ENCODE measurements around the gene RAC2. TPM values are rescaled to one million over a fixed set of nuclear protein-coding genes. Genes with fewer than 3 reads are reported as not detected.

RAC2 gene
- polyA plus RNA-seq, 6 donors from 2014 or later = 671 to 842 (median 780) TPM

DNA sequence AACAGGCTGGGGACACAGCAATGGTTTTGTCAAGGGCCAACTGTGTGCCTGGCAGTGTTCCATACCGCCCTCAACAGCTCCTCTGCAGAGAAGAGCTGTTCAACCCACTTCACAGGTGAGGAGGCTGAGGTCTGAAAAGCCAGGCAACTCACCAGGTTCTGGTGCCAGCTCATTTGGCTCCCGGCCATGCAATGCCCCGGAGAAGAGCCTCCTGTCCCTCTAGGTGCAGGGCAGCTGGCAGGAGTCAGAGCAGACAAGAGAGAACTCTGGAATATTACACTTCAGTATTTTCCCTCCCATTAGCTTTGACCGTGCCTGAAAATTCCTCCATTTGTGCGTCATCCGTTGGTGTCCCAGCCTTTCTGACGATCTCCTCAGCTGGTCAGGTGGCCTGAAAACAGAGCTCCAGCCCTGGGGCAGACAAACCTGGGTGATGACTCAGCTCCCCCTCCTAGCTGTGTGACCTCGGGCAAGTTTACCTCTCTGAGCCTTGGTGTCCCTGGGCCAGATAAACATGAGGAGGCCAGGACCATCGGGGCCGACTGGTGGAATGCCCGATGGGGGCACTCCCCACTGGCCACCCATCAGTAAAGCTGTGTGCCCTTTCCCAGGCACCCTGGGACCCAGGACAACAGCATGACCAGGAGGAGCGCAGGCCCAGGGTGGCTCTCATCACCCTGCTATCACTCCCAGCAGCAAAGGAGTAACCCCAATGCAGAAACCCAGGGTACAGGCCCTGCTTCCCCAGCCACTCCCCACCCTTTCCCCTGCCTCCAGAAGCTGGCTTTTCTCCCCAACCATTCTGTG, 46.4 kb downstream of the RAC2 start:
- Mint-ChIP-seq H3K36me3 (no peaks in the 10 kb centered on the region), H3K4me1 (peaks cover 13 to 33% (median 25%) of the 10 kb centered on the region in 3 donors), H3K4me3 (peak overlapping the region; percentile 82 to 93 (median 89)), H3K27ac (peak overlapping the region; percentile 43 to 94 (median 89)), H3K9me3 (no peaks in the 10 kb centered on the region), H3K27me3 (no peaks in the 10 kb centered on the region)
- no peak for ATAC-seq (ENCODE audit: low read depth in 2 of 2)
- no peak for DNase-seq

- ATAC-seq (ENCODE audit: low read depth in 2 of 2) = no peak
- Mint-ChIP-seq H3K27ac (peak overlapping the region in 4 of 6 donors; percentile 38 to 83 (median 67)), H3K36me3 (no peaks in the 10 kb centered on the region), H3K9me3 (no peaks in the 10 kb centered on the region), H3K4me3 (peak overlapping the region in 2 of 8 donors; percentile 30 to 89), H3K4me1 (peaks cover 13 to 33% (median 25%) of the 10 kb centered on the region in 3 donors), H3K27me3 (no peaks in the 10 kb centered on the region)
- no peak for DNase-seq
These were observed 47.3 kb downstream of the RAC2 start for GRCh38 chr22:37196539-37197450.

DNA sequence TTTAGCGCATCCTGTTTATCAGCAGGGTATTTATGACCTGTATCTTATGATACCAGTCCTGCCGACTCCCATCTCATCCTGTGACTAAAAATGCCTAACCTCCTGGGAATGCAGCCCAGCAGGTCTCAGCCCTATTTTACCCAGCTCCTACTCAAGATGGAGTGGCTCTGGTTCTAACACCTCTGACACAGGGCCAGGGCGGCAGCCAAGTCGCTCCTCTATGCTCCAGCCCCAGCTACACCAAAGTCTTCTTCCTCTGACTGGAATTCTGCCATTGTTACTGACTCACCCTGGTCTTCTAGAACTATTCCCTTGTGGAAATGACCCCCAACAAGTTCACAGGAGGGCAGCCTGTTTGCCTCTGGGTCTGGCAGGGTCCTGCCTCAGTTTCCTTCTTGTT, 48.1 kb downstream of the RAC2 start:
- no peaks in the 10 kb centered on the region for H3K27me3 Mint-ChIP-seq
- H3K36me3 Mint-ChIP-seq = no peaks in the 10 kb centered on the region
- ATAC-seq (ENCODE audit: low read depth in 2 of 2) (no peak), DNase-seq (no peak)
- H3K27ac Mint-ChIP-seq = peak overlapping the region in 2 of 6 donors; percentile 60 to 83
- H3K4me3 Mint-ChIP-seq = peak overlapping the region in 2 of 8 donors; percentile 24 to 59
- H3K4me1 Mint-ChIP-seq = peaks cover 11 to 24% (median 24%) of the 10 kb centered on the region in 3 donors
- H3K9me3 Mint-ChIP-seq = no peaks in the 10 kb centered on the region

DNA sequence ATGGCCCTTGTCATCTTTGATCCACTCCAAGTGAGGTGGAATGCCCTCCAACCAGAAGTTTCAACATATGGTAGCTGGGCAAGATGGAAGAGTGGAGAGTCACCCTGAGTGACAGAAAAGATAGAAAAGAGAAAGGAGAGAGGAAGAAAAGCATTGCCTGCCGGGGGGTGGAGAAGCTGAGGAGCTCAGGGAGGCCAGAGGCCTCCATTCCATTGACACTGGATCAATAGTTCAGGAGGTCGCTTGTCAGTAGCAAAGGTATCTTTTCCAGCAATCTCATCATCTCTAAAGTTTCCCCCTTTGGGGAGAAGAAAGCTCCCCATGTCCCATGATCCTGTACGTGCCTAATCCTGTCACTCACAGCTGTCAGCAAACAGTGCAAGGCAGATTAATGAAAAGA, 49.3 kb downstream of the RAC2 start:
- Mint-ChIP-seq H3K4me1 (peaks cover 7 to 15% (median 14%) of the 10 kb centered on the region in 3 donors), H3K4me3 (peak overlapping the region in 2 of 8 donors; percentile 27 to 38), H3K27ac (peak overlapping the region in 3 of 6 donors; percentile 22 to 94 (median 71)), H3K27me3 (no peaks in the 10 kb centered on the region), H3K9me3 (no peaks in the 10 kb centered on the region), H3K36me3 (no peaks in the 10 kb centered on the region)
- DNase-seq (no peak), ATAC-seq (ENCODE audit: low read depth in 2 of 2) (no peak)

GRCh38 chr22:37193629-37194191, 50.4 kb downstream of the RAC2 start:
- peaks cover 0 to 5% of the 10 kb centered on the region in 2 donors for H3K36me3 Mint-ChIP-seq
- ATAC-seq (ENCODE audit: low read depth in 2 of 2) (no peak), DNase-seq (no peak)
- peak overlapping the region in 1 of 8 donors; percentile 38 for H3K4me3 Mint-ChIP-seq
- H3K4me1 Mint-ChIP-seq = peaks cover 4 to 10% (median 5%) of the 10 kb centered on the region in 3 donors
- no peaks in the 10 kb centered on the region for H3K27me3 Mint-ChIP-seq
- H3K9me3 Mint-ChIP-seq = no peaks in the 10 kb centered on the region
- H3K27ac Mint-ChIP-seq = no peak overlapping the region

GRCh38 chr22:37192741-37193140, 51.3 kb downstream of the RAC2 start:
- H3K4me3 Mint-ChIP-seq = no peak overlapping the region
- no peak overlapping the region for H3K27ac Mint-ChIP-seq
- peaks cover 0 to 5% of the 10 kb centered on the region in 2 donors for H3K36me3 Mint-ChIP-seq
- peaks cover 0 to 3% (median 0%) of the 10 kb centered on the region in 3 donors for H3K4me1 Mint-ChIP-seq
- no peaks in the 10 kb centered on the region for H3K27me3 Mint-ChIP-seq
- ATAC-seq (ENCODE audit: low read depth in 2 of 2) (no peak), DNase-seq (no peak)
- H3K9me3 Mint-ChIP-seq = no peaks in the 10 kb centered on the region

DNA sequence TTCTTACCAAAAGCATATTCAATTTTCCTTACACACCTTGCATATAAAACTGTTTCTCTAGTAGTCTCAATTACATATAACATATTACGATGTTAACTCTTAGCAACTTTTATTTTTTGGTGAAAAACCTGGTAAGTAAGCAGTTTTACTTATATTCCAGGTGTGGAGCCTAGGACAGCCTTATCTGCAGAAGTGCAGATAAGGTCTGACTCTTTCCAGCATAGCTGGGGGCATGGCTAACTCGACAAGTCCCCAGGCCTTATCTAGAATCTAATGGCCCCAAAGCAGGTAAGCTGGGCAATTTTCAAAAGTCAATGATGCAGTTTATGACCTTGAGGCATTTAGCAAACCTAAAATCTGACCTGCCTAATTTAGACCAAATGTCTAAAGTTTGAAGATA, 51.9 kb downstream of the RAC2 start:
- H3K27me3 Mint-ChIP-seq = no peaks in the 10 kb centered on the region

GRCh38 chr22:37190262-37190780, 53.7 kb downstream of the RAC2 start:
- Mint-ChIP-seq H3K9me3 (no peaks in the 10 kb centered on the region), H3K27ac (no peak overlapping the region), H3K4me3 (no peak overlapping the region), H3K27me3 (no peaks in the 10 kb centered on the region), H3K36me3 (peaks cover 0 to 5% of the 10 kb centered on the region in 2 donors), H3K4me1 (peaks cover 9 to 11% (median 11%) of the 10 kb centered on the region in 3 donors)
- ATAC-seq (ENCODE audit: low read depth in 2 of 2) = no peak
- no peak for DNase-seq

More for the DNA sequence above, 51.9 kb downstream of the RAC2 start:
- Mint-ChIP-seq H3K4me3 (no peak overlapping the region), H3K9me3 (no peaks in the 10 kb centered on the region), H3K4me1 (no peaks in the 10 kb centered on the region), H3K36me3 (peaks cover 0 to 5% of the 10 kb centered on the region in 2 donors), H3K27ac (no peak overlapping the region)
- ATAC-seq (ENCODE audit: low read depth in 2 of 2) (no peak), DNase-seq (no peak)

GRCh38 chr22:37188901-37189466, 55.1 kb downstream of the RAC2 start:
- Mint-ChIP-seq H3K4me1 (peaks cover 14 to 17% (median 14%) of the 10 kb centered on the region in 3 donors), H3K27ac (no peak overlapping the region), H3K4me3 (no peak overlapping the region), H3K36me3 (peaks cover 0 to 5% of the 10 kb centered on the region in 2 donors), H3K9me3 (no peaks in the 10 kb centered on the region), H3K27me3 (peaks cover 0 to 7% (median 6%) of the 10 kb centered on the region in 3 donors)
- DNase-seq = no peak
- ATAC-seq (ENCODE audit: low read depth in 2 of 2) = no peak

DNA sequence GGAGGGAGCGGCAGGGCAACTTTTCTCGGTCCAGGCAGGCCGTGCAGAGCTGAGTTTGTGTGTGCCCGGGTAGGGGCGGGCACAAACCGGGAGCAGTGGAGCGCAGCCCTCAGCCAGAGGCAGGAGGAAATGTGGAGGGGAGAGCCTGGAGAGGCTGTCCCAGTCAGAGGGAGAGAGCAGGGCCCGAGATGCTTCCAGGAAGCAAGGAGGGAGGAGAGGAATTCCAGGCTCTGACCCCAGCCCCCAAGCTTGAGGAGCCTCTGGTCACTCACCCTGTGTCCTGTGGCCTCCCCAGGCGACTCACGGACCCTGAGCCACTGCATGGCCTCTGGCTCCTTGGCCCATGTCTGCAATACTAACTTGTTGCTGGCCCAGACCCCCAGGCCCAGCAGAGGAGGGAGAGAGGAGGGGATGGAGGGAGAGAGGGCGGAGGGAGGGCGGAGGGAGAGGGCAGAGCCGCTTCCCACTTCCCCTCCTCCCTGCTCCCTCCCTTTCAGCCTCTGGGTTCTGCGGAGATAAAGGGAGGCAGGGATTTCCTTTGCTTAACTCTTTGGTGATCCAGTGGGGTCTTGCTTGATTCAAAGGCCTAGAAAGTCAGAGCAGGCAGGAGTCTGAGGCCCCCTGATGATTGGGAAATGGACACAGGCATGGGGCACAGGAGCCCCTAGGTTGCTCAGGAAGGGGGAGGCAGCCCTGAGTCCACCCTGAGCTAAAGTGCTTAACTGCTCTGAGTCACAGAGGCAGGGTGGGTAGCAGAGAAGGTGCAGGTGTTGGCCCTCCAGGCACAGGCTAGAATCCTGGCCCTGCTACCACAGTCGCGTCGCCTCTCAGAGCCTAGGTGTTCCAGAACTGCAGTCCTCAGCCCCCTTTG, 55.9 kb downstream of the RAC2 start, which contains the start of gene C1QTNF6:
TSS of gene C1QTNF6 (minus strand) at position 357 of the 871 bp plus-strand sequence. CDS start at position 323, 34 bp downstream.
- Mint-ChIP-seq H3K9me3 (no peaks in the 10 kb centered on the region), H3K27ac (peak within 1 kb of the TSS in 2 of 6 donors; percentile 41 to 72), H3K4me3 (no peak within 1 kb of the TSS), H3K4me1 (peaks cover 14 to 22% (median 14%) of the 10 kb centered on the region in 3 donors), H3K27me3 (peaks cover 0 to 10% (median 7%) of the 10 kb centered on the region in 3 donors), H3K36me3 (peaks cover 0 to 5% of the 10 kb centered on the region in 2 donors)
- DNase-seq = no peak
- ATAC-seq (ENCODE audit: low read depth in 2 of 2) = no peak

DNA sequence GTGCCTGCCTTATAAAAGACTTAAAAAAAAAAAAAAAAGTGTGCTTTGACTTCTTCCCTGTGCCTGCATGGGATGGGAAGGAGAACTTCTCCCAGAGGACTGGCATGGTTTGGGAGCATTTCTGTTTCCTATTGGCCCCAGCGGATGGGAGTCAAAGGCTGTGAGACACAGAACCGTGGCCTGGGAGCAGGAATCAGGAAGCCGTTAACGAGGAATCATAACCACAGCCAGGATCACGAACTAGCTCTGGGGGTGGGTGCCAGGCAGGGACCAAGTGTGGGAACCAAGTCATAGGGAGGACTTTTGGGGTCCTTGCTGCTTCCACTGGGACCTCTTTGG, 56.5 kb downstream of the RAC2 start:
- no peak for DNase-seq
- no peak for ATAC-seq (ENCODE audit: low read depth in 2 of 2)
- peaks cover 0 to 5% of the 10 kb centered on the region in 2 donors for H3K36me3 Mint-ChIP-seq
- peaks cover 14 to 22% (median 14%) of the 10 kb centered on the region in 3 donors for H3K4me1 Mint-ChIP-seq
- H3K9me3 Mint-ChIP-seq = no peaks in the 10 kb centered on the region
- H3K27ac Mint-ChIP-seq = peak overlapping the region in 2 of 6 donors; percentile 41 to 72
- H3K27me3 Mint-ChIP-seq = peaks cover 0 to 10% (median 7%) of the 10 kb centered on the region in 3 donors
- no peak overlapping the region for H3K4me3 Mint-ChIP-seq

GRCh38 chr22:37186997-37187522, 57.0 kb downstream of the RAC2 start:
- H3K9me3 Mint-ChIP-seq = no peaks in the 10 kb centered on the region
- ATAC-seq (ENCODE audit: low read depth in 2 of 2) (no peak), DNase-seq (no peak)
- H3K36me3 Mint-ChIP-seq = peaks cover 0 to 5% of the 10 kb centered on the region in 2 donors
- H3K4me1 Mint-ChIP-seq = peaks cover 14 to 22% (median 14%) of the 10 kb centered on the region in 3 donors
- no peak overlapping the region for H3K4me3 Mint-ChIP-seq
- H3K27ac Mint-ChIP-seq = no peak overlapping the region
- peaks cover 0 to 10% (median 7%) of the 10 kb centered on the region in 3 donors for H3K27me3 Mint-ChIP-seq
